NCI-H69 (cell line): ENCODE measurements around the gene MAP3K19.

Source experiments
- DNase-seq: peaks from one replicate; lab custom pipeline; 2025; lab: John Stamatoyannopoulos, UW

The MAP3K19 gene

DNA sequence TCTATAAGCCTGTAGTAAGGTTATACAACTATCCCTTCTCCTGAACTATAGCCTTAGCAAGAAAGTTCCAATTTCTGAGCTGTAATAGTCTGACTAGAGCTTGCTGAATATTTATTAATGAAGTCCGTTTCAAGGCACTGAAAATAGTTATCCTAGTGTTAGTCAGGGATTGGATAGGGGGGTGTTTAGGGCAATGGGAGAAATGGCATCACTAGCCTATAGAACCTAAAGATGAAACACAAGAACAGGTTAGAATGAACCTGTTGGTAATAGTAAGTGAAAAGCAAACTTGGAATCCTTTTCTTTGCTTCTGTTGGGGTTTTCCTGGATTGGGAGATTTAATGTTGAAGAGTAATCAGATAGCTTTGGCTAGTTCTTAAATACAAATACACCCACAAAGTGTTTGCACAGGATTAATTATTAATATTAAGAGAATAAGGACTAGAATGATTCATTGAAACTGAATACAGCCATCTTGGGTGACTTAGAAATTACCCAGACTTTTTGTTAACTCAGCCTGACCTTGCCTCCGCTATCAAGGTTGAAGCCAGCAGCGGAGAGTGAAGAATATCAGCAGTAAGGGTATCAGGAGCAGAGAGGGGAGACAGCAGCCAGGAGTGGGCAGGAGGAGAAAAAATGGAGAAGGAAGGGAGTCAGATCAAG lies 114.3 kb downstream of the MAP3K19 start:
- no peak for DNase-seq

DNA sequence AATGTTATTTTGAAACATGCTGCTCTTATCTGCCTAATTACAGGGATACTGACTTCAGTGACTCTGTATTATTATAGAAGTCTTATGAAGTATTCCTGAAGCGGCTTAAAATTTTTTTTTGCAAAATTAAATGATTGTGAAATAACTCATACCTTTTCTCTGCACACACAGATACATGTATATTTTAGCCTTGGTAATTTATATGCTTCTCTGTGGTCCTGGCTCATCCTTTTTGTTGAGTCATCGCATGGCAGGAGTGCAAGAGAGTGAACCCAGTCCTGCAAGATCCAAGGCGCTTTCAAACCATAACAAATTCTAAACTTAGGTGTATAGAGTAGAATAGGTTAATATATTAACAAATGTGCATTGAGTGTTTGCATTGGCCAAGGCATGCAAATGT lies 120.1 kb downstream of the MAP3K19 start:
- DNase-seq: no peak

DNA sequence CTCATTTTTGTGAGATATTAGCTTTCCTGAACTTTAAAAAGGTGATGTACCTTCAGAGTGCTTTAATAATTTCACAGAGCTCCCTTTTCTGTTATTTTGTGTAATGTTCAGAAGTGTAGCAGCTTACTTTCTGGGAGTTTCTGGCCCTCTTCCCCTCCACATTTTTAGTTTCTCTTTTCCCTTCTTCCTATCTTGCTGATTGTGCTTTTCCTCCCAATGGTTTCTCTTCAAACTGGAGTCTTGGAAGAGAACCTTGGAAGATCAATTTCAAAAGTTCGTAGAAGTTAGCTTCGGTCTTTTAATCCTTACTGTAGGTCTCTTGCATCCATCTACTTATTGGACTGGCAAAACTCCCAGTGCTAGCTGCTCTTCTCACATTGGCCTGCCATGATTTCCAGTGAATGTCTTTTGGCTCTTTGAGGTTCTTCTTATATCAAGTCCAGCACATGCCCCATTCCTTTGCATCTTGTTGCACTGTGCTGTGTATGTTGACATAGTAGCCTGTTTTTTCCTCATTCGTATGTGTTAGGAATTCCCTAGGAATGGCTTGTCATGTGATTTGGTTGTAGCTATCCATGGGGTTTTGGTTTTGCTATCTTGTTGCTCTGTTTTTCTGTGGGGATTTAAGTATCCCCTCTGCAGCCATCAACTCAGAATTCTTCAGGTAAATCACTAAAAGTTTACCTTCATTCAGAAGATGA lies 120.9 kb downstream of the MAP3K19 start:
- no peak for DNase-seq

DNA sequence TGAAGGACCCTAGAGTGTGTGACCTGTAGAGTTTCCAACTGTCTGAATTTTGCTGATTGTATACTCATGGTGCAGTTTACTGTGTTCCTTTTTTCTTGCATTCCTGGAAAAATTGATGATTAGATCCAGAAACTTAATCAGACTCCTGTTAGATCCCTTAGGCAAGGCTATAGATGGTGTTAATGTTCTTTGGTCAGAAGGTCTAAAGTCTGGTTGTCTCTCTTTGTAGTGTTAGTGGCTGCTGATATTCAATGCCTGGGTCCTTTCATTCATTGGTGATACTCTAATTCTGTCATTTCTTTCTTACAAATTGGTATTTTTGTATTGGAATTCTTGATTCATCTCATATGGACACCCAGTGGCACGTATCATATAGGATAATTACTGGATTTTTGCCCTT lies 122.3 kb downstream of the MAP3K19 start:
- no peak for DNase-seq

DNA sequence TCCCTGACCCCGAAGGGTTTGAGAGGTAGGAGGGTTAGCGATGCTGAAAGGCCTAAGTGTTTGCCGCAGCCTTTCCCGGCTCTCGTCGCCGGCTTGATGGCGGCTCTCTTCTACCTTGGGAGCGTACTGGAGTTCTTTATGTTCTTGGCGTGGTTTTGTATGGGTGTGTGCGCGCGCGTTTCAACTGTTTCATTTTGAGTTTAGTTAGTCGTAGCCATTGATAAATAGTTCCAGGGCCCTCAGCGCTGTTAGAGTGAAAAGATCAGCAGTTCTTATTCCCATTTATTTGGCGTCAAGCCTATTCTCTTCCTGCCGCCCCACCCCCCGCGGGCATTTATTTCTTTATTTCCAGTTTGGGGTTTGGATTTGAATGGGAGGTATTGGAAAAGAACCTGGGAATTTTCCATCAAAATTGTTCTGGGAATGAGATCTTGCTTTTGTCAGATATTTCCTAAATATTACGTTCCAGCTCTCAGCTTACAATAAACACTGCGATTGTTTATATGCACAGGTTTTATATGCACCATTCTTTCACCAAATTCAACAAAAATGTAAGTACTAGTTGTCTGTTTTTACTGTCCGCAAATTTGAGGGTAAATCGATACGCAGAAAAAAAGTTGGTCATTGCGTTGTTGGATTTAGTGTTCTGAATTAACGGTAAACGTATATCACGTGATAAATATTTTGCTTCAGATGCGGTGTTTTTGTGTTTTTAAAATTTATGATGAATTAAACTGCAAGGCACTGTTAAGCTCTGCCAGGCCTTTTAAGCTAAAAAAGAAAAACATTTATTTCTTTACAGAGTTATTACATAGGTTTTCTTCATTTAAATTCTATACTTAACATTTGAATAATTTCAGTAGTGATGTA lies 127.7 kb downstream of the MAP3K19 start:
- peak; percentile 45 for DNase-seq

DNA sequence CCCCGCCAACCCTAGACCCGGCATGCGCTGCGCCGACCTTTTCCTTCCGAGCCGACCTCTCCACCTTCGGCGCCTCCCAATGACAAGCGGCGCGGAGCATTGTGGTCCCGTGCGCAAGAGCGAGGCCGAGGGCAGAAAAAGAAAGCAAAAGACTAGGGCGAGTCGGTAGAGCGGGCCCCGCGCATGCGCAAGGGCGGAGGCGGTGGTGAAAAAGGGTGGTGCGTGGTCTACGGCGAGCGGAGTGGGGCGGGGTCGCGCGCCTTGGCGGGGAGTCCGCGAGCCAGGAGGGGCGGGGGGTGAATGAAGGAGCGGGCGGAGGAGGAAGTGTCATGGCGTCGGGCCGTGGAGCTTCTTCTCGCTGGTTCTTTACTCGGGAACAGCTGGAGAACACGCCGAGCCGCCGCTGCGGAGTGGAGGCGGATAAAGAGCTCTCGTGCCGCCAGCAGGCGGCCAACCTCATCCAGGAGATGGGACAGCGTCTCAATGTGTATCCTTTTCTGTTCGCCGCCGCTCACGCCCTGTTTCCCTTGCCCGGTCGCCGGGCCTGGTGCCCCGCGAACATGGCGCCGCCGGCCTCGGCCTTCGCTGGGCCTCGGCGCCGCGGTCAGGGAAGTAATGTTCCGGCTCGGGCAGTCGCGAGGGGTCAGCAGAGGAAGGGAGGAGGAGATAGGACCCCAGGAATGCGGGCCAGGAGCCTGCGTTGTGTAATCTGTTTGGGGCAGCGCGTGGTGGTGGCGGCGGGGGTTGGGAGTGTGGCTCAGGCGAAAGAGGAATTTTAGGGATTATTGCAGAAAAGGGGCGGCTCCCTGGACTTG lies 128.5 kb downstream of the MAP3K19 start, which contains the start of gene CCNT2:
CCNT2 (plus strand) TSS at position 297 of the 815 bp plus-strand sequence; CDS start at position 330, 33 bp downstream.
- peak; percentile 97 for DNase-seq

DNA sequence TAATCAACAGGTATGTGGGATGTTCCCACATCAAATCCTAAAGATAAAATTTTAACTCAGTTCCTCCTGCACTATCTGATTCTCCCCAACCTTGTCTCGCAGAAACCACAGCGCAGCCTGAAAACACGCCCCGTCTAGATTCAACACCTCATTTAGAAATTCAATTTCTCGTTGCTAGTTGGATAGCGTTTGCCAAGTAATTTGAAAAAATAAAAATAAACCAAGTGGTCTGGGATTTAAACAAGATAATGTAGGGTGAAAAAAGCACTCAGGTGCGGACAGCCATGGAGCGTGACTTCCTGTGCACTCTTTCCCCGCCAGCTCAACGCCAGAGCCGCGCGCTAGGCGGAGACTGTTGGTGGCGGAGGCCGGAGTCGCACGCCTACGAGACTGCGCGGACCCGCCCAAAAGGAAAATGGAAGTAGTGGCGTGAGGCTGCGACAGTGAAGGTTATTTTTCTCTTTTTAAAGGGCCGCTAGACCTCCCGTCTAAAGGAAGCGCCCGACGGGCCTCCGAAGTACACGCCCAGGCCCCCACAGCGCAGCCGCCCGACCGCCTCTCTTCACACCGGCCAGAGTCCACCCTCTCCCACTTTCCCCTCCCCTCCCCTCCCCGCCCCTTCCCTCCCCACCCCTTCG lies 129.2 kb downstream of the MAP3K19 start:
- no peak for DNase-seq

DNA sequence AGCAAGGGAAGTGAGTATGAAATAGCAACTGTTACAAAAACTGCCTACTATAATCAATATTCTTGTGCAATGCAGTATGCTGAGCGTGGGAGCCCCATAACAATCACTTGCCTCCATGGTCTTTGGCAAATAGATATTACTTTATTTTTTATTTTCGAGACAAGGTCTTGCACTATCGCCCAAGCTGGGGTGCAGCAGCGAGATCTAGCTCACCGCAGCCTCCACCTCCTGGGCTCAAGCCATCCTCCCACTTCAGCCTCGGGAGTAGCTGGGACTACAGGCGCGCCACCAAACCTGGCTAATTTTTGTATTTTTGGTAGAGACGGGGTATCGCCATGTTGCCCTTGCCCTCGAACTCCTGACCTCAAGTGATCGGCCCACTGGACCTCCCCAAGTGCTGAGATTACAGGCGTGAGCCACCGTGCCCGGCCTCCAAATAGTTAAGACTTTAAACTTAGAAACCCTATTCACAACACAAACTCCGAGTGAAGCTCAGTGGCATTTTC lies 129.8 kb downstream of the MAP3K19 start:
- DNase-seq: peak; percentile 21
